Muscle of leg (tissue), 11 donors: ENCODE measurements around the gene SPEM3. TPM values are rescaled to one million over a fixed set of nuclear protein-coding genes. Genes with fewer than 3 reads are reported as not detected.
"Not testable (repeated sequence)": the region's sequence is repeated elsewhere in the genome, so short reads cannot be mapped to it uniquely, and the experiment has no call there.

Source experiments
- DNase-seq: peaks from one replicate; pipeline ENCODE4 v3.0.0; 2013
- H3K27ac ChIP-seq: one replicate; pipeline ENCODE4 v1.5.1; 2013; ENCODE audit warnings: mild to moderate bottlenecking, low read length, control low read depth
- H3K27me3 ChIP-seq: one replicate; pipeline ENCODE4 v1.6.1; 2013; ENCODE audit warnings: low read length; ENCODE audit not compliant: control insufficient read depth, insufficient read depth
- H3K36me3 ChIP-seq: one replicate; pipeline ENCODE4 v1.6.1; 2013; ENCODE audit warnings: low read length; ENCODE audit not compliant: control insufficient read depth, insufficient read depth
- H3K4me1 ChIP-seq: one replicate; pipeline ENCODE4 v1.6.1; 2013; ENCODE audit warnings: low read length; ENCODE audit not compliant: control insufficient read depth, insufficient read depth
- H3K4me3 ChIP-seq: one replicate; pipeline ENCODE4 v1.5.1; 2013; ENCODE audit warnings: low read length, control low read depth
- H3K9me3 ChIP-seq: replicated peaks from 2 replicates; pipeline ENCODE4 v1.6.1; 2013; ENCODE audit warnings: low read depth, low read length; ENCODE audit not compliant: control insufficient read depth
- WGBS: methylation state at CpG from one replicate; pipeline ENCODE4 v1.1.5; 2013; ENCODE audit warnings: missing lambda C conversion rate; ENCODE audit not compliant: insufficient coverage; 5-methylcytosine and 5-hydroxymethylcytosine counted together
- polyA plus RNA-seq, 8 donors: library from polyadenylated mRNA; unstranded; fragments of 120-200 nt; gene quantifications; one replicate each; pipeline versions ENCODE4 v1.2.1 to v1.2.3, GENCODE V29; 2013; ENCODE audit warnings: inconsistent platforms in 1 of 8, low replicate concordance in 1 of 8; ENCODE audit not compliant: insufficient read length in 8 of 8, insufficient read depth in 1 of 8
- total RNA-seq: library from RNA; stranded (reverse); fragments of 120-200 nt; gene quantifications from one replicate; pipeline ENCODE4 v1.2.4, GENCODE V29; 2013

SPEM3 gene
- total and polyA plus RNA-seq, 9 donors = 0.26 TPM; not detected in 8

GRCh38 chr17:7469843-7470242 lies 41.2 kb downstream of the SPEM3 start:
- Histone ChIP-seq H3K36me3 (peaks cover 21% of the 10 kb centered on the region), H3K4me1 (peaks cover 14% of the 10 kb centered on the region)
- DNase-seq, H3K27ac ChIP-seq, H3K4me3 ChIP-seq, H3K9me3 ChIP-seq, H3K27me3 ChIP-seq: not testable (repeated sequence)
- WGBS = 96% methylated on average over 5 of the region's 12 CpGs

DNA sequence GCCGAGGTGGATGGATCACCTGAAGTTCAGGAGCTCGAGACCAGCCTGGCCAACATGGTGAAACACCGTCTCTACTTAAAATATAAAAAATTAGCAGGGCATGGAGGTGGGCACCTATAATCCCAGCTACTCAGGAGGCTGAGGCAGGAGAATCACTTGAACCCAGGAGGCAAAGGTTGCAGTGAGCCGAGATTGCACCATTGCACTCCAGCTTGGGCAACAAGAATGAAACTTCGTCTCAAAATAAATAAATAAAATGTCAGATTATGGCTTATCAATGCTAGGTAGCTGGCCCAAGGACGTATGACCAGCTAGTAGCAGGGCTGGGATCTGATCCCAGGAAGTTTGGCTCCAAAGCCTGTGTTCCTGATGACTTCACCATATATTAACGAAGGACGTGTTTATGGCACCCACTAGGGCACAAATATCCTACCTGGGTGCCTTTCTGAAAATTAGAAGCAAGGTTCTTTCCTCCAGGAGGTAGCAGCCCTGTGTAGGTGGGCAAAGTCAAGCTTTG lies 41.9 kb downstream of the SPEM3 start:
- not testable (repeated sequence) for DNase-seq, H3K9me3 ChIP-seq, H3K4me3 ChIP-seq, H3K27me3 ChIP-seq, H3K27ac ChIP-seq
- H3K36me3 ChIP-seq = peaks cover 20% of the 10 kb centered on the region
- WGBS = 87% methylated on average over 3 of the region's 8 CpGs
- peaks cover 18% of the 10 kb centered on the region for H3K4me1 ChIP-seq

- Histone ChIP-seq H3K4me1 (peaks cover 23% of the 10 kb centered on the region), H3K27ac (no peak overlapping the region), H3K36me3 (peaks cover 13% of the 10 kb centered on the region), H3K27me3 (no peaks in the 10 kb centered on the region), H3K4me3 (no peak overlapping the region), H3K9me3 (no peaks in the 10 kb centered on the region)
- DNase-seq = no peak
- 100% methylated on average over 2 of the region's 2 CpGs for WGBS
Measured at GRCh38 chr17:7471729-7472128, 43.1 kb downstream of the SPEM3 start.

DNA sequence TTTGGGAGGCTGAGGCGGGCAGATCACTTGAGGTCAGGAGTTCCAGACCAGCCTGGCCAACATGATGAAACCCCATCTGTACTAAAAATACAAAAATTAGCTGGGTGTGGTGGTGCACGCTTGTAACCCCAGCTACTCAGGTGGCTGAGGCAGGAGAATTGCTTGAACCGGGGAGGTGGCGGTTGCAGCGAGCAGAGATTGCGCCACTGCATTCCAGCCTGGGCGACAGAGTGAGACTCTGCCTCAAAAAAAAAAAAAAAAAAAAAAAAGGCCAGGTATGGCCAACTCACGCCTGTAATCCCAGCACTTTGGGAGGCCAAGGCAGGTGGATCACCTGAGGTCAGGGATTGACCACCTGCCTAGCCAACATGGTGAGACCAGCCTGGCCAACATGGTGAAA lies 46.1 kb downstream of the SPEM3 start:
- H3K27ac ChIP-seq, H3K36me3 ChIP-seq, H3K4me3 ChIP-seq, H3K27me3 ChIP-seq, DNase-seq, H3K9me3 ChIP-seq: not testable (repeated sequence)
- peaks cover 40% of the 10 kb centered on the region for H3K4me1 ChIP-seq
- 92% methylated on average over 2 of the region's 8 CpGs for WGBS

GRCh38 chr17:7475764-7476422 lies 47.2 kb downstream of the SPEM3 start:
- DNase-seq = peak; percentile 71
- WGBS = 64% methylated on average over 15 of the region's 15 CpGs
- peaks cover 50% of the 10 kb centered on the region for H3K4me1 ChIP-seq

DNA sequence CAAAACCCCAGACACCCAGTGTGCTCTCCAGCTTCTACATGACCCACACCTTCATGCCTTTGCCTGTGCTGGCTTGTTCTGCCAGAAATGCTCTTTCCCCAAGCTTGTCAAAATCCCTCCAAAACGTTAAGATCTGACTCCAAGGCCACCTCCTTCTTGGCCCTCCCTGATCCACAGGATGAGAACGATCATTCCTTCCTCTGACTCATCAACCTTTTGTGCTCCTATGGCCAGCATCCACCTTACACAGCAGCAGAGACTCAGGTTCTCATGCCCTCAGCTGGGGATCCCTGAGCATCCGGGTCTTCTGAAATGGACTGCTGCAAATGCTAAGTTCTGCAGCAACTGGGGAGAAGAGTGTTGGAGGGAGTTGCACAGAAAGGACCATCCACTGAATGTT lies 47.8 kb downstream of the SPEM3 start:
- H3K9me3 ChIP-seq = no peaks in the 10 kb centered on the region
- no peaks in the 10 kb centered on the region for H3K27me3 ChIP-seq
- H3K4me1 ChIP-seq = peaks cover 56% of the 10 kb centered on the region
- 21% methylated on average over 3 of the region's 3 CpGs for WGBS
- no peak overlapping the region for H3K4me3 ChIP-seq
- peak; percentile 24 for DNase-seq
- H3K36me3 ChIP-seq = peaks cover 4% of the 10 kb centered on the region
- peak overlapping the region; percentile 93 for H3K27ac ChIP-seq

More at GRCh38 chr17:7475764-7476422, 47.2 kb downstream of the SPEM3 start:
- Histone ChIP-seq H3K4me3 (no peak overlapping the region), H3K9me3 (no peaks in the 10 kb centered on the region), H3K27ac (peak overlapping the region; percentile 93), H3K27me3 (no peaks in the 10 kb centered on the region), H3K36me3 (peaks cover 4% of the 10 kb centered on the region)

GRCh38 chr17:7476951-7477350 lies 48.3 kb downstream of the SPEM3 start:
- 82% methylated on average over 4 of the region's 5 CpGs for WGBS
- no peak for DNase-seq
- H3K4me3 ChIP-seq = no peak overlapping the region
- no peaks in the 10 kb centered on the region for H3K9me3 ChIP-seq
- H3K4me1 ChIP-seq = peaks cover 60% of the 10 kb centered on the region
- no peaks in the 10 kb centered on the region for H3K27me3 ChIP-seq
- H3K36me3 ChIP-seq = peaks cover 4% of the 10 kb centered on the region
- H3K27ac ChIP-seq = peak overlapping the region; percentile 93

DNA sequence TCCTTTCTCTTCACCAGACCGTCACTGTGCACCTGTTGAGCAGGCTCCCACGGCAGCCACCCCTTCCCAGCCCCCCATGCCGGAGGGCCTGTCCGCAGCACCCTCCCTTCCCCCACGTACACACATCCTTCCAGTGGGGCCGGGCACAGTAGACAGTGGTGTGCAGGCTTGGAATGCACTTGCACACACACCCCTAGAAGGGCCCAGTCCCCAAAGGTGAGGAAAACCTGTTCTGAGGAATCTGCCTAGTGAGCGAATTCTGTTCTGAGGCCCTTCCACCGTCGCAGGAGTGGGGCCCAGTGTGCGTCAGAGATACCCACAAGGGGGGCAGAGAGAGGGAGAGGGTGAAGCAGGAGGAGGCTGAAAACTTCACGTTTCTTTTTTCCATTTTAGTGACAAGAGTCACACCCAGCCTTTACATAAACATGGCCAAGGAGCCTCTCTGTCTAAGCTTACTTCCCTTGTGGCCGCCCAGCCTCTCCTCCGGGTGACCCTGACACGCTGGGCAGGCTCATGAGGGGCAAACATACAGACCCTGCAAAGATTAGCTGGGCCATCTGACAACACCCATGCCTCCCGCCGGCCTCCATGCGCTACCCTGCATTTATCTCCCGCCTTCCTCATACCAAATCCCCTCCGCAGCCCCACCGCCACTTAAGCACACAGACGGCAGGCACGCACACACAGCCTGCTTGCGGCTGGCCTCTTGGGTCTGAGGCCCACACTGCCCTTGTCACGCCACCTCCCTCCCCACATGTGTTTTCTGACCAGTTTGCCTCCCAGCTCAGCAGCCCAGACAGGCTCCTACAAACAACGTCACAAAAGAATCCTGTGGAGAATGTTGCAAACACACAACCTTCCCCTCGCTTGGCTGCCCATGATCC lies 49.0 kb downstream of the SPEM3 start:
- Histone ChIP-seq H3K4me1 (peaks cover 67% of the 10 kb centered on the region), H3K27ac (peak overlapping the region; percentile 93)
- 17% methylated on average over 15 of the region's 26 CpGs for WGBS

DNA sequence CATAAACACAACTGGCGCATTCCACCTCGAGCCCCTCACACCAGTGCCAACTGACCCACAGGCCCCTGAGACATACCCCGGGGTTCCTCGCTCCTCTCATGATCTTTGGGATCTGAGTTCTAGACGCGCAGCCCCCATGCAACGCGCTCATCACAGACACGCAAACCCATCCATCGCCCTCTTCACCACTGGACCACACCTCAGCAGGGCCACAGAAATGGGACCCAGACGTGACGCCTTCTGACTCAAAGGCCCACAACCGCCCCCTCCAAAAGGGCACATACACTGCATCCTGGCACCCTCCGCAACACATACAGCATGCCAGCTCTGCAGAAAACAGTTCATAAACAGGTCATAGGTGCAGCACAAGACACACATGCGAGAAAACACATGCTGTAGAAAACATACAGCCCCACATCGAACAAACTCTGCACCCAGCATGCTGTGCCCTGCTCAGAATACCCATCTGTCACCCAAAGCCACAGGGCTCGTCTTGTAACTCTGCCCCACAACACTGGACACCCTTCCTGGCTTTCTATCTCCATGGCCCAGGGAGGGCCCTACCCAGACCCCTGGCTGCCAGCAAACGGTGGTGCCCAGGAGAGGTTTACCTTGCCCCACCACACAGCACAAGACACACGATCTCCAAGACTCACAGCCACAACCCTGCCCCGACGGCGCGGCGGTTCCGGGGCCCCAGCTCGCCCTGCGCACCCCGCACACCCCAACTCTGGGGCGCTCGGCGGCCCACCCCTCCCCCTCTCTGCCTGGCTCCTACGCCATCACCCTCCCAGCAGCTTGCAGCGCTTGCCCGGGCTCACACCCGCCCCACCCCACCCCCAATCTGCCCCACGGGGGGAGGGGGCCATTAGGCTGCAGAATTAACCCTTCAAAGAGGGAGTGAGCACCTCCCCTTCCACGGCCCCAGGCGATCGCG lies 49.9 kb downstream of the SPEM3 start:
- WGBS = 17% methylated on average over 39 of the region's 40 CpGs
- Histone ChIP-seq H3K9me3 (no peaks in the 10 kb centered on the region), H3K36me3 (peaks cover 4% of the 10 kb centered on the region), H3K4me3 (peak overlapping the region; percentile 79), H3K27ac (peak overlapping the region; percentile 93), H3K27me3 (no peaks in the 10 kb centered on the region), H3K4me1 (peaks cover 76% of the 10 kb centered on the region)
- DNase-seq = peak; percentile 69

More for the DNA sequence above, 49.0 kb downstream of the SPEM3 start:
- no peaks in the 10 kb centered on the region for H3K27me3 ChIP-seq
- H3K36me3 ChIP-seq = peaks cover 4% of the 10 kb centered on the region
- DNase-seq = peak; percentile 59
- H3K4me3 ChIP-seq = peak overlapping the region; percentile 79
- H3K9me3 ChIP-seq = no peaks in the 10 kb centered on the region
